GM10248 (cell line): ENCODE measurements around the gene NANS.
A peak's percentile ranks its signal among the peaks of the same experiment; 100 is the strongest.

Experiments
- CTCF ChIA-PET: fragments of 300-600 bp; sonication (Branson Sonifier 250); formaldehyde crosslinking; extraction: SDS; loops from one replicate; lab custom pipeline; 2021; ENCODE audit warnings: antibody characterized with exemption; lab: Yijun Ruan, JAX
- POLR2A ChIA-PET: fragments of 350-650 bp; sonication (Branson Sonifier 250); formaldehyde crosslinking; extraction: SDS; loops from one replicate; lab custom pipeline; 2020; ENCODE audit warnings: antibody characterized with exemption; lab: Yijun Ruan, JAX
- DNase-seq: peaks from one replicate; pipeline ENCODE4 v3.0.0; 2012; ENCODE audit errors: extremely low spot score
- TF ChIP-seq, protein P1 (sequence below): IDR thresholded peaks from 2 replicates; pipeline ENCODE4 v1.5.1; 2012; ENCODE audit warnings: mild to moderate bottlenecking, low read depth; ENCODE audit errors: extremely low read depth, missing control alignments, control extremely low read depth

NANS gene

DNA sequence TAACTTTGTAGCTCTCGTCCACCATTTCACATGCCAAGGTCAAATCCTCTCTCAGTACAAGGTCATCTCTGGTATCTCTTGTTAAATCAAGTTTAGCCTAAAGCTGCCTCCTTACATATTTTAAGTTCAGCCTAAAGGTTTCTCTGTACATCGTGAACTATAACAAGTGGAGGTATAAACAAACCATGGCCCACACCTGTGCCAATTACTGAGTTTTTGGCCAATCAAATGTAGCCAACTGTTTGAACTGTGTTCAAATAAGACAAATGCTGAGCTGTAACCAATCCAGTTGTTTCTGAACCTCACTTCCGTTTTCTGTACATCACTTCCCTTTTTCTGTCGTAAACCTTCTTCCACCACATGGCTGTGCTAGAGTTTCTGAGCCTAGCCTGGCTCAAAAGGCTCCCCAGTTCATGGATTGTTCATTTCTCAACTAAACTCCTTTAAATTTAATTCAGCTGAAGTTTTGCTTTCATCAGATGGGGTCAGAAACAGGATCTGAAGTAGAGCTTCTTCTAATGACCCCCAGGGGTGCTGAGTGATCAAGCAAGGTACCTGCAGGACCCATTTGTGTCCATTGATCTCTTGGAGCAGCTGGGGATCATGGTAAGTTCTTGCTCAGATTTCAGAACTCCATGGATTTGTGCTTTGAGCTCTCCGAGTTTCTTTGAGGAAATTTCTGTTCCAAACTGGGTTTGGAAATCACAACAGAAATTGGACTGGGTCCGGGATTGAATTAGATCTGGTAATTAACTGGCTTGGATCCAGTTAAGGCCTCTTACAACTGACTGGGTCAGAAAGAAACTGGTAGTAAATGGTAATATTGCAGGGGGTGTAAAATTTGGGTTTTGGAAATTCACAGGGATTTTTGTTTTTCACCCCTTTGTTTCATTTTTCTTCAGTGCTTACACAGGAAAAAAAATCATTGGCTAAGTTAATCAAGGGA lies 11.0 kb upstream of the NANS start:
- POLR2A ChIA-PET: interaction anchor here (1.4 to 1.9 kb wide), 2 partner anchors 9 to 11 kb away, joined by 3 to 12 read pairs; partner anchors contain the start of gene NANS

DNA sequence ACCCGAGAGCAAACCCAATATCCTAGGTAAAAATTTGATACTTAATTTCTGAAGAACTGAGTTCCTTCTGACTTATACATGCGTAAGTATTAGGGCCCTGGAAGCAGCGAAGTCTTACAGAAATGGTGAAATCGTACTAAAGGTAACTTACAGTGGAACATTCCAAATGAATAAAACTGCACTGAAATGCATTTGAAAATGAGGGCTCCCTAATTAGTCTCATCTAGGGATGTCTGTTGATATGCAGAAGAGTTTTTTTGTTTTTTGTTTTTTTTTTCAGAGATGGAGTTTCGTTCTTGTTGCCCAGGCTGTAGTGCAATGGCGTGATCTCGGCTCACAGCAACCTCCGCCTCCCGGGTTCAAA lies 10.4 kb upstream of the NANS start:
- CTCF ChIA-PET: interaction anchor here (1.0 to 6.6 kb wide), 7 partner anchors 8 to 59 kb away, joined by 3 to 74 read pairs (median 5); partner anchors contain the start of gene NANS
- TF ChIP-seq, protein P1, sequence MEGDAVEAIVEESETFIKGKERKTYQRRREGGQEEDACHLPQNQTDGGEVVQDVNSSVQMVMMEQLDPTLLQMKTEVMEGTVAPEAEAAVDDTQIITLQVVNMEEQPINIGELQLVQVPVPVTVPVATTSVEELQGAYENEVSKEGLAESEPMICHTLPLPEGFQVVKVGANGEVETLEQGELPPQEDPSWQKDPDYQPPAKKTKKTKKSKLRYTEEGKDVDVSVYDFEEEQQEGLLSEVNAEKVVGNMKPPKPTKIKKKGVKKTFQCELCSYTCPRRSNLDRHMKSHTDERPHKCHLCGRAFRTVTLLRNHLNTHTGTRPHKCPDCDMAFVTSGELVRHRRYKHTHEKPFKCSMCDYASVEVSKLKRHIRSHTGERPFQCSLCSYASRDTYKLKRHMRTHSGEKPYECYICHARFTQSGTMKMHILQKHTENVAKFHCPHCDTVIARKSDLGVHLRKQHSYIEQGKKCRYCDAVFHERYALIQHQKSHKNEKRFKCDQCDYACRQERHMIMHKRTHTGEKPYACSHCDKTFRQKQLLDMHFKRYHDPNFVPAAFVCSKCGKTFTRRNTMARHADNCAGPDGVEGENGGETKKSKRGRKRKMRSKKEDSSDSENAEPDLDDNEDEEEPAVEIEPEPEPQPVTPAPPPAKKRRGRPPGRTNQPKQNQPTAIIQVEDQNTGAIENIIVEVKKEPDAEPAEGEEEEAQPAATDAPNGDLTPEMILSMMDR: no peak
- POLR2A ChIA-PET: interaction anchor here (2.5 kb wide), 1 partner anchor 11 kb away, joined by 19 read pairs; the partner anchor contains the start of gene NANS
- DNase-seq: no peak

More for the DNA sequence above, 11.0 kb upstream of the NANS start:
- TF ChIP-seq, protein P1: peak; percentile 20
- no peak for DNase-seq
- CTCF ChIA-PET: interaction anchor here (0.6 to 6.6 kb wide), 11 partner anchors 9 to 62 kb away, joined by 3 to 74 read pairs (median 4); partner anchors contain the start of gene NANS

DNA sequence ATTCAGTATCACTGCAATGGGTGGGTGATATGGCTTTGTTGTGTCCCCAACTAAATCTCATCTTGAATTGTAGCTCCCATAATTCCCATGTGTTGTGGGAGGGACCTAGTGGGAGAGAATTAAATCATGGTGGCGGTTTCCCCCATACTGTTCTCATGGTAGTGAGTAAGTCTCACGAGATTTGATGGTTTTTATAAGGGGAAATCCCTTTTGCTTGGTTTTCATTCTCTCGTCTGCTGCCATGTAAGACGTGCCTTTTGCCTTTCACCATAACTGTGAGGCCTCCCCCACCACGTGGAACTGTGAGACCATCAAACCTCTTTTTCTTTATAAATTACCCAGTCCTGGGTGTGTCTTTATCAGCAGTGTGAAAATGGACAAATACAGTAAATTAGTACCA lies 9.5 kb upstream of the NANS start:
- no peak for DNase-seq
- ChIA-PET CTCF (interaction anchor here (0.7 to 6.6 kb wide), 5 partner anchors 9 to 27 kb away, joined by 3 to 74 read pairs (median 3); partner anchors contain the start of gene NANS), POLR2A (interaction anchor here (2.5 kb wide), 1 partner anchor 10 kb away, joined by 19 read pairs; the partner anchor contains the start of gene NANS)
- TF ChIP-seq, protein P1: no peak

DNA sequence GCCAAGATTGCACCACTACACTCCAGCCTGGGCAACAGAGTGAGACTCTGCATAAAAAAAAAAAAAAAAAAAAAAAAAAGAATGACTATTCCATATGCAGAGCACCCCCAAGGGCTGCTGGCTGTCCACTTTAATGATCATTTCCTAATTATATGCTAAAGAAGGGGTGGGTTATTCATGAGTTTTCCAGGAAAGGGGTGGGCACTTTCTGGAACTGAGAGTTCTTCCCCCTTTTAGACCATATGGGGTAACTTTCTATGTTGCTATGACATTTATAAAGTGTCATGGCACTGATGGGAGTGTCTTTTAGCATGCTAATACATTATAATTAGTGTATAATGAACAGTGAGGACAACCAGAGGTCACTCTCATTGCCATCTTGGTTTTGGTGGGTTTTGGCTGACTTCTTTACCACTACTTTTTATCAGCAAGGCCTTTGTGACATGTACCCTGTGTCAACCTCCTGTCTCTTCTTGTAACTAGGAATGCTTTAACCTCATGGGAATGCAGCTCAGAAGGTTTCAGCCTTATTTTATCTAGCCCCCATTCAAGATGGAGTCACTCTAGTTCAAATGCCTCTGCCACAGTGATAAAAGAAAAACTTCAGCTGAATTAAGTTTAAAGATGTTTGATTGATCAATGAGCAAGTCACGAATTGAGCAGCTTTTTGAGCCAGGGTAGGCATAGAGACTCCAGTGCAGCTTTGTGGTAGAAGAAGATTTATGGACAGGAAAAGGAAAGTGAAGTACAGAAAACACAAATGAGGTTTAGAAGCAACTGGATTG lies 7.1 kb upstream of the NANS start:
- no peak for DNase-seq
- POLR2A ChIA-PET: no interaction called here
- CTCF ChIA-PET: interaction anchor here (6.6 kb wide), 1 partner anchor 14 kb away, joined by 74 read pairs; no protein-coding TSS in a partner anchor
- TF ChIP-seq, protein P1: no peak

DNA sequence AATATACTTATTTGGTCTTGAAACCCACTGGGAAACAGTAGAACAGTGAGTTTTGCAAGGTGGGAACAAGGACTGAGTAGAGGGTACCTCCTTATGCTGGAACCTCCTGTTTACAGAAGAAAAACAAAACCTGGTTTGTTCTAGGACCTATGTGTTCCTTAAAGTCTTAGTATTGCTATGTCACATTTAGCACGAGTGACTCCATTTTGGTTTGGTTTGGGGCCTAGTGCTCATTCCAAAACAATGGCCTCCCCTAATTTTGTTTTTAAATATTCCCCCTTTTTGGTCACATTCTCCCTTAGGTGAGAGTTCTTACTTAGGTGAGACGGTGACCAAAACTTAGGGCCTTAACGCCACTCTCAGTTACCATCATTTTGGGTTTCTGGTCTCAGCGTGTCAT lies 6.2 kb upstream of the NANS start:
- POLR2A ChIA-PET: no interaction called here
- CTCF ChIA-PET: no interaction called here
- TF ChIP-seq, protein P1: no peak
- DNase-seq: no peak
